Liver (tissue), 9 donors: Measurements from ENCODE around the gene NPRL2. TPM values are rescaled to one million over a fixed set of nuclear protein-coding genes. Genes with fewer than 3 reads are reported as not detected.

Source experiments
- DNase-seq: peaks from one replicate; pipeline ENCODE4 v3.0.0-alpha.2; 2017; ENCODE audit warnings: low spot score
- H3K27ac ChIP-seq, 2 donors: one replicate each; pipeline ENCODE4 v1.7.0; 2013; ENCODE audit warnings: inconsistent platforms in 2 of 2, low read length in 2 of 2, control low read depth in 1 of 2, low read depth in 1 of 2, mild to moderate bottlenecking in 1 of 2
- H3K27me3 ChIP-seq, 4 donors: one replicate each; pipeline versions ENCODE4 v1.6.1 to v1.7.0; 2013; ENCODE audit warnings: low read length in 3 of 4, inconsistent platforms in 1 of 4, mild to moderate bottlenecking in 1 of 4, moderate library complexity in 1 of 4; ENCODE audit not compliant: control insufficient read depth in 4 of 4, insufficient read depth in 4 of 4
- H3K36me3 ChIP-seq, 4 donors: one replicate each; pipeline versions ENCODE4 v1.6.1 to v1.7.0; 2013; ENCODE audit warnings: low read length in 3 of 4, mild to moderate bottlenecking in 3 of 4, low read depth in 1 of 4, moderate library complexity in 1 of 4; ENCODE audit not compliant: control insufficient read depth in 4 of 4, insufficient read depth in 3 of 4
- H3K4me1 ChIP-seq, 4 donors: one replicate each; pipeline versions ENCODE4 v1.6.1 to v1.7.0; 2013; ENCODE audit warnings: low read length in 3 of 4, mild to moderate bottlenecking in 3 of 4, moderate library complexity in 1 of 4; ENCODE audit not compliant: control insufficient read depth in 4 of 4, insufficient read depth in 4 of 4
- H3K4me3 ChIP-seq, 3 donors: one replicate each; pipeline versions ENCODE4 v1.6.1 to v1.7.0; 2013; ENCODE audit warnings: low read length in 3 of 3, control low read depth in 1 of 3, low read depth in 1 of 3, mild to moderate bottlenecking in 1 of 3
- H3K9ac ChIP-seq, 2 donors: one replicate each; pipeline ENCODE4 v1.7.0; 2013; ENCODE audit warnings: low read length in 2 of 2, mild to moderate bottlenecking in 2 of 2, moderate library complexity in 2 of 2, control low read depth in 1 of 2, low read depth in 1 of 2
- H3K9me3 ChIP-seq, 4 donors: one replicate each; pipeline versions ENCODE4 v1.6.1 to v1.7.0; 2013; ENCODE audit warnings: low read length in 3 of 4; ENCODE audit not compliant: control insufficient read depth in 4 of 4
- CTCF ChIP-seq: fragments of 150-350 bp; IDR thresholded peaks from 2 replicates; pipeline ENCODE4 v1.5.1; 2017; ENCODE audit warnings: improper control_type of control experiment, low read depth, low read length; ENCODE audit not compliant: missing input control
- FOXA1 ChIP-seq: IDR thresholded peaks from 2 replicates; pipeline ENCODE4 v1.6.1; 2016; ENCODE audit warnings: antibody characterized with exemption
- FOXA2 ChIP-seq: IDR thresholded peaks from 2 replicates; pipeline ENCODE4 v1.6.1; 2016; ENCODE audit warnings: antibody characterized with exemption
- GABPA ChIP-seq, 2 donors: IDR thresholded peaks in 1 of 2; conservative IDR thresholded peaks in 1 of 2; 2 replicates each; pipeline ENCODE4 v1.6.1; 2016; ENCODE audit warnings: antibody characterized with exemption in 2 of 2, mild to moderate bottlenecking in 1 of 2, moderate library complexity in 1 of 2
- HNF4A ChIP-seq, 2 donors: conservative IDR thresholded peaks; 2 replicates each; pipeline ENCODE4 v1.6.1; 2016; ENCODE audit warnings: antibody characterized with exemption in 2 of 2, mild to moderate bottlenecking in 2 of 2
- JUND ChIP-seq, 2 donors: IDR thresholded peaks; 2 replicates each; pipeline ENCODE4 v1.6.1; 2016; ENCODE audit warnings: antibody characterized with exemption in 2 of 2
- MAX ChIP-seq: IDR thresholded peaks from 2 replicates; pipeline ENCODE4 v1.6.1; 2016; ENCODE audit warnings: antibody characterized with exemption
- NR2F2 ChIP-seq: IDR thresholded peaks from 2 replicates; pipeline ENCODE4 v1.6.1; 2016; ENCODE audit warnings: antibody characterized with exemption
- RAD21 ChIP-seq, 2 donors: IDR thresholded peaks; 2 replicates each; pipeline ENCODE4 v1.6.1; 2016; ENCODE audit warnings: antibody characterized with exemption in 2 of 2, mild to moderate bottlenecking in 2 of 2
- REST ChIP-seq: IDR thresholded peaks from 2 replicates; pipeline ENCODE4 v1.6.1; 2016; ENCODE audit warnings: antibody characterized with exemption, mild to moderate bottlenecking
- RXRA ChIP-seq, 2 donors: IDR thresholded peaks; 2 replicates each; pipeline ENCODE4 v1.6.1; 2017 to 2018; ENCODE audit warnings: antibody characterized with exemption in 2 of 2, mild to moderate bottlenecking in 1 of 2
- SP1 ChIP-seq: IDR thresholded peaks from 2 replicates; pipeline ENCODE4 v1.6.1; 2018; ENCODE audit warnings: antibody characterized with exemption, mild to moderate bottlenecking
- TAF1 ChIP-seq: conservative IDR thresholded peaks from 2 replicates; pipeline ENCODE4 v1.6.1; 2016; ENCODE audit warnings: antibody characterized with exemption, mild to moderate bottlenecking
- YY1 ChIP-seq: IDR thresholded peaks from 2 replicates; pipeline ENCODE4 v1.6.1; 2016; ENCODE audit warnings: antibody characterized with exemption, mild to moderate bottlenecking
- ZBTB33 ChIP-seq: IDR thresholded peaks from 2 replicates; pipeline ENCODE4 v1.6.1; 2016; ENCODE audit warnings: antibody characterized with exemption
- WGBS: extraction: QIAGEN DNeasy Blood & Tissue Kit; methylation state at CpG from one replicate; pipeline ENCODE4 v1.1.7; 2013; 5-methylcytosine and 5-hydroxymethylcytosine counted together
- polyA plus RNA-seq, 2 donors: library from polyadenylated mRNA; stranded (reverse) in 1 of 2; unstranded in 1 of 2; fragments of 200-250 nt in 1 of 2; fragments of >200 nt in 1 of 2; fragmentation: Nextera tagmentation in 1 of 2; extraction: Ambion mirVana in 1 of 2; gene quantifications; one replicate each; pipeline versions ENCODE4 v1.2.1 to v1.2.3, GENCODE V29; 2013 to 2015
- total RNA-seq, 2 donors: library from RNA; depleted of rRNA; stranded (reverse); fragments of >200 nt; gene quantifications; one replicate each; pipeline ENCODE4 v1.2.3, GENCODE V29; 2014
- donor health status: healthy.
- donor health status: healthy.
- donor health status: healthy.
- donor health status: healthy.
- donor health status: healthy.

The NPRL2 gene
- total and polyA plus RNA-seq, 4 donors: 11.3 to 17.3 (median 14.0) TPM

GRCh38 chr3:50374363-50375257 is 24.0 kb upstream of the NPRL2 start:
- 70% methylated on average over 22 of the region's 22 CpGs for WGBS
- Histone ChIP-seq H3K4me1 (no peaks in the 10 kb centered on the region), H3K4me3 (no peak overlapping the region), H3K27me3 (peaks cover 0 to 2% (median 0%) of the 10 kb centered on the region in 4 donors), H3K27ac (no peak overlapping the region), H3K9ac (no peak overlapping the region), H3K9me3 (no peaks in the 10 kb centered on the region), H3K36me3 (no peaks in the 10 kb centered on the region)
- DNase-seq: no peak
- TF ChIP-seq FOXA1 (no peak), FOXA2 (no peak), RAD21 (IDR thresholded peaks at IDR 0.05) (no peak), NR2F2 (no peak), REST (no peak)

GRCh38 chr3:50373146-50374051 is 22.8 kb upstream of the NPRL2 start:
- Histone ChIP-seq H3K27me3 (peaks cover 0 to 2% (median 0%) of the 10 kb centered on the region in 4 donors), H3K4me1 (no peaks in the 10 kb centered on the region), H3K4me3 (no peak overlapping the region), H3K27ac (no peak overlapping the region), H3K9me3 (no peaks in the 10 kb centered on the region), H3K36me3 (no peaks in the 10 kb centered on the region), H3K9ac (no peak overlapping the region)
- 63% methylated on average over 12 of the region's 12 CpGs for WGBS
- no peak for TF ChIP-seq HNF4A (conservative IDR thresholded peaks at IDR 0.05)
- no peak for TF ChIP-seq RXRA (IDR thresholded peaks at IDR 0.05)
- TF ChIP-seq FOXA2: no peak
- TF ChIP-seq MAX: no peak
- no peak for TF ChIP-seq GABPA (IDR thresholded peaks at IDR 0.05 in 1 of 2, conservative IDR thresholded peaks at IDR 0.05 in 1 of 2)
- TF ChIP-seq TAF1: no peak
- TF ChIP-seq SP1: no peak
- TF ChIP-seq ZBTB33: no peak
- no peak for TF ChIP-seq CTCF
- TF ChIP-seq JUND (IDR thresholded peaks at IDR 0.05): no peak
- no peak for TF ChIP-seq REST
- TF ChIP-seq FOXA1: no peak
- TF ChIP-seq YY1: no peak
- no peak for TF ChIP-seq NR2F2
- no peak for DNase-seq
